NCI-H128 (cell line): ENCODE measurements around the gene ARNT2.
A peak's percentile ranks its signal among the peaks of the same experiment; 100 is the strongest.

Experiments used
- DNase-seq: peaks from one replicate; lab custom pipeline; 2025; ENCODE audit not compliant: unreplicated experiment; lab: John Stamatoyannopoulos, UW

Gene ARNT2

DNA sequence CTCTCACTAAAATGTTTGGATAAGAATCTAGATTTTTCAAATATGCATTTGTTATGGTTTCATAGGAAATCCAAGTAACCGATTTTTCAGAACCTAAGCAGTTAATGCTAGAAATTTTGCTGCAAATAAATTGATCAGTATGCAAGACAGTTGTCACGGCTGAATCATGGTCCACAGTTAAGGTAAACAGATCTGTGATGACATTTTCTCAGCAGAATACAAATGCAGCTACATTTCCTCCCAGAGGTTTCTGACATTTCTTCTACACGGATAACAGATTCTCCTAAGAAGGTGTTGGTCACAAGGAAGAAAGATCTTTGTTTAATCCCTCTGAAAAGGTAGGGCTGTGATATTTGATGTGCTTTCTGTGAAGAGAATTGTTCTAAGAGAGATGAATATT lies 36.9 kb downstream of the ARNT2 start:
- DNase-seq, result no peak

DNA sequence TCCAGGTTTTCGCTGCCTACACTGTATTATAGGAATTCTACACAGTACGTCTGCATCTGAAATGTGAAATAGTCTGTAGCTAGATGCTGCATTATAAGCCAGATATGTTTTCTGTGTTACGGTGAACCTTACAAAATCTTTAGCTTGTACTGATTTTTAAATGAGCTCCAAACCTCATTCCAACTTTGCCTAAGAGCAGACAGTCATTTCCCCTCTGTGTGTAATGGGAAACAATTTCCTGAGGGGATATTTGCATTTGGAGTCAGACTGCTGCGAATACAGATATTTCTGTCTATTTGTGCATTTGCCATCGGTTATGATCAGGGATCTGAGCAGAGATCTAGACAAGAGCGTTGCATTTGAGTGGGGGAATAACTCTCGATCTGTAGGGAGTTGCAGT lies 37.5 kb downstream of the ARNT2 start:
- no peak for DNase-seq

DNA sequence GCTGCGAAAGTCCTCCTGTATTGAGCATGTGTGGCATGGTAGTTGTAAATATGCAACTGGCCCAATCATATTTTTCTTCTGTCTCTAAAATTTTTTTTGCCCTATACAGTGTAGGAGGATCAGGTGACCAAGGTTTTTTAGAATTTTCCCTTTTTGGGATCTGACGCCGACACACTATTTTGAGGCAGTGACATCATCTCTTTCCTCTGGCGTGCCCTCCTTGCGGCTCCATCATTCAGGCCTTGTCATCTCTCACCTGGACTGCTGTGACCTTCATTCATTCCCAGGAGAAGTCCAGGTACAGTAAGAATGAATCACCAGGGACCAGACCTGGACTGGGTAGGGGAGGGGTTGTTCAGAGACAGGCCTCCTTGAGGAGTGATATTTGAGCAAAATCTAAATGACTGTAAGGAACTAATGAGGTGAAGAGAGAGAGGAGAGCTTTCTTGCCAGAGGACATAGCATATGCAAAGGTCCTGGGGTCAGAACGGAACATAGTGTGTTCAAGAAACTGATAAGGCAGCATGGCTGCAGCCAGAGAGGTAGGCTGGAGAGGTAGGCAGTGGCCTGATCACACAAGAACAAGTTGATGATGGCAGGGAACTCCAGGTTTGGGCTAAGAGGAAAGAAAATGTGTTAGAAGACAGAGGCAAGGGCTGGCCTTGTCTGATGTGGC lies 38.7 kb downstream of the ARNT2 start:
- DNase-seq, result no peak

DNA sequence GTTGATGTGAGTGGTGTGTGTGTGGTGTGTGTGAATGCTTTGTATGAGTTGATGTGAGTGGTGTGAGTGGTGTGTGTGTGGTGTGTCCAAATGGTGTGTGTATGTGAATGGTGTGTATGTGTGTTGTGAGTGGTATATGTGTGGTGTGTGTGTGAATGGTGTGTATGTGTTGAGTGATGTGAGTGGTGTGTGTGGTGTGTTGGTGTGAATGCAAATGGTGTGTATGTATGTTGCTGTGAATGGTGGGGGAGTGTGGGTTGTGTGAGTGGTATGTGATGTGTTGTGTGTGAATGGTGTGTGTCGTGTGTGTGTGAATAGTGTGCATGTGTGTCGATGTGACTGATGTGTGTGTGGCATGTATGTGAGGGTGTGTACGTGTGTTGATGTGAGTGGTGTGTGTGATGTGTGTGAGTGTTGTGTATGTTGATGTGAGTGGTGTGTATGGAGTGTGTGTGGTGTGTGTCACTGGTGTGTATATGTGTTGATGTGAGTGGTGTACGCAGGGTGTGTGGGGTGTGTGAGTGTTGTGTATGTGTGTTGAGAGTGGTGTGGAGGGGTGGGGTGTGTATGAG lies 40.6 kb downstream of the ARNT2 start:
- DNase-seq, result no peak

DNA sequence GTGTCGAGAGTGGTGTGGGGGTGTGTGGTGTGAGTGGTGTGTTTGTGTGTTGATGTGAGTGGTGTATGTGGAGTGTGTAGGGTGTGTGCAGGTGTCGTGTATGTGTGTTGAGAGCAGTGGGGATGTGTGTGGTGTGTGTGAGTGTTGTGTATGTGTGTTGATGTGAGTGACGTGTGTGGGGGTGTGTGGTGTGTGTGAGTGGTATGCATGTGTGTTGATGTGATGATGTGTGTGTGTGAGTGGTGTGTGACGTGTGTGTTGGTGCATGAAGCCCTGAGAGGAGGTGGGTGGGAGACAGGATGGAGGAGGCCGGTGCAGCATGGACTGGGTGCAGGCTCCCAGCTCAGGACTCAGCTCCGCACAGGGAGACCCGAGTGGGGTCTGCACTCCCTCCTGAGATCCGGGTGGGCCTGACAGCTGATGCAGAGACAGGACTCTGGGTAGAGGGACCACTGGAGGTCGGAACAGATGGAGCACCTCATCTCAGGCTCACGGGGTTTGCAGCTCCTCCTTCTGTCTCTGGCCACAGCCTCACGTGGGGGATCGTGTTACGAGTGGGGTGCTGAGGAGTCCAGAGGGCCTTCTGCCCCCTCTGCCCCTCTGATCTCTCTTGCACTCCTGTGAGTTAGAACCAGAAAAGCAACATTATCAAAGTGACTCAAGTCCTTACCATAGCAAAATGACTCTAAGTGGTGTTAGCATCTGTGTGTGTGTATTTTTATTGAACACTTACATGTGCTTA lies 41.3 kb downstream of the ARNT2 start:
- no peak for DNase-seq

DNA sequence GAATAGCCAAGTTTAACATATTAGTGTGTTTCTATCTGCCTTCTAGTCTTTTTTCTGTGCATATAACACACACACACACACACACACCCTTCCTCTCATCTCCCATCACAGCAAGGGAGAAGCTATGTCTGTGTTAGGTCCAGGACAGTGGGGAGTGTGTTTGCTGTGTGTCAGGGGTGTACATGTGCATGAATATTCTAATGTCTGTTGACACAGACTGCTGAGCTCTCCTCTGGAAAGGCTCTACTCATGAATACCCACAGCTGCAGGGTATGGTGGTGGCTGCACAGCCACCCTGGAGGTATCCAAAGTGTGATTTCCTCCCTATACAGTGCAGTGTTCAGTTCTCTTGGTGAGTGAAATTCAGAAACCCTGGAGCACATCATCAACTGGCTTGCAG lies 42.9 kb downstream of the ARNT2 start:
- no peak for DNase-seq

DNA sequence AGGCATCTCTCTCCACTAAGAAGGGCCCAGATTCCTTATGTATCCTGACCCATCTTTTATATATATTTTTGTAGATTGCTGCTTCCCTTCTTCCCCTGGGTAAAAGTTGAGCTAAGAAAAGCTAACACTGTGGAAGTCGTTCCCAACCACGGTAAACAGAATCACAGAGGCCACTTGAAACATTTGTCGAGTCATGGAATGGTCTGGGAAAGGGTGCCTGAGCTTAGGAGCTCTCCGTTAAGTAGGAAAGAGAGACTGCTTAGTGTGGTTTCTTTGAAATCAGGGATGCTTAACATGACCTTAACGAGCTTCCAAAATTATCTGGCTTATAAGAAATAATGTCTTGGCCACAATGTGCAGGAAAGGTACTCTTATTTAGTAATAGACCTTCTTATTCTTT lies 45.6 kb downstream of the ARNT2 start:
- DNase-seq, result no peak

DNA sequence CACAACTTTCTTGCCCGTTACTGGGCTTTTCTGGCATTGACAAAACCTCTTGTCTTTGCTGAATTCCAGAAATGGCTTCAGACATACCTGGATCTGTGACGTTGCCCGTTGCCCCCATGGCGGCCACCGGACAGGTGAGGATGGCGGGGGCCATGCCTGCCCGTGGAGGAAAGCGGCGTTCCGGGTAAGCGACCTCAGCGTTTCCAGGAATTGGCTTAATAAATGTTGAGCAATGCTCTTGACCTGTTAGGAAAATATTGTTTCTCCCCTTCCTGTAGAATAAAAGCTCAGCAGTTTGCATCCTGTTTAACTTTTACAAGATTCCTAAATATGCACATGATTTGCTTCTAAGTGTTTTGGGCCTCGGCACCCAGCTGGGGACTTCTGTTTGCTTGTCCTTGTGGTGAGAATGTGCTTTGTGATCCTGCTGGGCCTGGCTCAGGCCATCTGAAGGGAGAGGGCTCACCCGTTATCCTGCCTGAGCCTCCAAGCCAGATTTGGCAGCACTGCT lies 46.7 kb downstream of the ARNT2 start:
- DNase-seq, result no peak

DNA sequence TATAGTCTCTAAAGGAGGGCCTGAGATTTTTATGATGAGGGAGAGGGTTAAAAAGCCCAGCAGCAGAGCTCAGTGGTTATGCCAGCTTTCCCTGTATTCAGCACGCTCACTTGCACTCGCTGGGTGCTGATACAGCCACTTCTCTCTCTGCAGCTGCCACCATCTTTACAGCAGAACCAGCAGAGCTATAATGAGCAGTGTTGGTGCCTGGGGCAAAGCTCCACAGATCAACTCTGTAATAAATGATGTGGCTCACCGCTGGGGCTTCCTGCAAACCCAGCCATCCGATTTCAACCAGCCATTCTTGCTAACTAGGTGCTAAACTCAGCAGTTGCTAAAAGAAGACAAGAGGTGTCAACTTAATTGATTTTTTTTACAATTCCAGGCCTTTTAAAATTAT lies 48.0 kb downstream of the ARNT2 start:
- no peak for DNase-seq

DNA sequence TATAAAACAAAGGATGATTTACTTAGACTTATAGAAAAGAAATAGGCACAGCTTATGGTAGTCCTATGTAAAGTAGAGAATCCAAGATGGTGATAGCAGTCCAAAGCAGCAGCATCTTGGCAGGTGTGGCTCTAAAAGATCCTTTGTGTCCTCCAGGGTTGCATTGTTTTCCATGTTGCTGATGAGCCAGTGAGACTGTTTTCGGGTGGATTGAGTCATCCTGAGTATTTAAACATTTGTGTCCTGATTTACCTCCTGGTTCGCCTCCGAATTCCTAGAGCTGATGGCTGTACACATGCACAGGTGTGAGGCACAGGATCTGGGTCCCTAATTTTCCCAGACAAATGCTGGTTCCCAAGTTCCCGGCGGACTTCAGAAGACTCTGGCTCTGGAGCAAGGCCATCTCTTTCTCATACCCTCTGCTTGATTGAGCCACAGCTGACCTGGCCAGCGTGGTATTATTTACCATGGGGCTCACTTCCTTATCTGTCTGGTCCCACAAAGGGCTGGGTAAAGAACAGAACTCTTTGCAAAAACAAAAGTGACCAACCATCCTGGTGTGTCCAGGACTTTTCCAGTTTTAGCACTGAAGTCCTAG lies 51.0 kb downstream of the ARNT2 start:
- DNase-seq, result no peak

DNA sequence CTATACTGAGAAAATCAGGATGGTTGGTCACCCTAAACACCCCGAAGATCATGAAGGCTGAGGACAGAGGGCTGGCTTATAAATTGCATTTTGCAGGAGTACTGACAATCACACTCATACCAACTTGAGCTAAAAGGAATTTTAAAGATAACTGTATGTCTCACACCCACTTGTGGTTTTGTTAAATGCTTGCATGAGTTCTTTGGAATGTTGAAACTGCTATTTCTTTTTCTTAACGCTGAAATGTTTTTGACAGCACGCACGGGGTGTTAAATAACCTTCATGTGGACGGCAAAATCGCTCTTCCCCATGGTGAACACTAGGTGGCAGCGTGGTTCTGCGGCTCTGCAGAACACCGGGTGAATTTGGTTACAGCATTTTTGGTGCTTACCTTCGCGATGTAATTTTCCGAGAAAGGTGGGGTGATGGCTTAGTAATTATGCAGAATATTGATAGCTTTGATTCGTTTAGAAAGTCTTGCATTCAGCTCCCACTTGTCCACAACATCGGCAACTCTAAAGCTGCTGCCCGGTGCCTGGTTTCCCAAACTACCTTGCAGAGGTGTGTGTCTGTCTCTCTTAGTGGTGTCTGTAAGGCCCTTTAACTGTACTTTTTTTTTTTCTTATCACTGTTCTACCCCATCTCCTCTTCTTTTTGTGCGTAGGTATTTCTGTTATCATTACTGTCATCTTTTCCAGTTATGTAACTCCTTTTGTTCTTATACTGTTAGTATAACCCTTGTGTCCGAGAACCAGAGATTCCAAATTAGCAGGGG lies 51.7 kb downstream of the ARNT2 start:
- DNase-seq, result peak; percentile 3

DNA sequence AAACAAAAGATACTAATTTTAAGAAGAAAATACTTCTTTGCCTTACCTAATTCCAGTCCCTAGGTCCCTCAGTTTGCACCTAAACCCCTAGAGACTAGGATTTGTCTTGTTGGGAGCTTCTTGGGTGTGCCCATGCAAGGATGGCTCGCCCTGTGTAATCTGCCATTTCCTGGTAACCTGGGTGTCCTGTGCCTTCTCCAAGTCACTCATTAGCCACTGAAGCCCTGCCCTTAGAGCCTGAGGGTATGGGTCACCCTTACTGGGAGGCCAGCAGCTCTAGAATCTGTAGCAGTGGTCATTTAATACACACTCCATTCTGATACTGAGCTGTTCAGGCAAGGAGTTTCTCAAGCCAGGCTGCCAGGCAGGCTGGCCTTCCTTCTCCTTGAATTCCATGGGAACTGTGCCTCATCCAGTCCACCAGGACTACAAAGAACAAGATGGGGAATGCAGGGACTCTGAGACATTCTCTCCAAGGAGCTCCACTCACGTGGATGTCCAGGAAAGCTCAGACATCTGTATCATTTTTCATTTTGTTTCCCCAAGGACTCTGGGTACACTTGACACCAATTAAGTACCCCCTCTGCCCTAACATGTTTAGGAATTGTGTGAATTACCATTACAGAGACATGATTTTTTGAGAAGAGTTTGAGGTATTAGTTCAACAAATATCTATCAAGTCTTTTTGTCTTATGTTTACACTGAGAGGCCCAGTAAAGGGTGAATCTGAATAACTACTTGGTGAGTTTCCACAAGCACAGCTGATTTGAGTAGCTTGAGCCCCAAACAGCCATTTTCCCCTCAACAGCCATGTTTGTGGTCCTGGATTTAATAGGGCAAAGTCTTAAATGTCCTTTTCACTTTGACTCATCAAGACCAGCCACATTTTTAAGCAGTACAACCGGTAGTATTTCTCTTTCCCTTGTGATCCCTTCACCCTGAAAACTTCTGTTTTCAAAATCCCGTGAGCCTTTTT lies 52.6 kb downstream of the ARNT2 start:
- DNase-seq, result no peak

DNA sequence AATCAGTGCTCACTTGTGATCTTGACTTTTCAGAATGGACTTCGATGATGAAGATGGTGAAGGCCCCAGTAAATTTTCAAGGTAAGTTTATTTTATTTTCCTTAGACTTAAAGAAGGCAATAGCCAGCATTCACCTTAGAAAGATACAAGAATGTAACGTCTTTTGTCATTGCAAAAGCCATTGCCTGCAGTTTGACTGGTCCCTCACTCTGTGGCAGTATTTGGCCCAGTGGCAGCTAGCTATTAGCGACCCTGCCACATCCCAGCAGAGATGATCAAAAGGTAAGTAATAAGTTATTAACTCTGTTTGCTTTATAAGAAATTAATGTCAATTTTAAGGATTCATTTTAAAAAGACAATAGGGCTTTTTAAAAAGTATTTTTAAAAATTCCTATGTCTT lies 53.7 kb downstream of the ARNT2 start:
- no peak for DNase-seq

DNA sequence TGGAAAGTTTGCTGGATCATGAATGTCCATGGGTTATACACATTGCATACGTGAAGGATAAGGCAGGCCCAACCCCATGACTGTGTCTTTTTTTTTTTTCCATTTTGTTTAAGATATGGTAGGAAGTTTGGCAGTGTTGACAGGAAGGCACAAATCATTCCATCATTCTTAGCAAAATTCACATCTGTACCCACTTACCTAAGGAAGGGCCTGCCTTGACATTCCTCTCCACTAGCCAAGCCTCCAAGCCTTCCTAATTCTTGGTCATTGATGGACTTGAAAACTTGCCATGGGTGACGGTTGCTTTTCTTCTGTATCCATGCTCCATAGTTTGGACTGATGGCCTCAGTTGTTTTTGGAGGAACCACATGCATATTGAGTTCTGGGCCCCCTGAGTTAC lies 54.4 kb downstream of the ARNT2 start:
- no peak for DNase-seq

DNA sequence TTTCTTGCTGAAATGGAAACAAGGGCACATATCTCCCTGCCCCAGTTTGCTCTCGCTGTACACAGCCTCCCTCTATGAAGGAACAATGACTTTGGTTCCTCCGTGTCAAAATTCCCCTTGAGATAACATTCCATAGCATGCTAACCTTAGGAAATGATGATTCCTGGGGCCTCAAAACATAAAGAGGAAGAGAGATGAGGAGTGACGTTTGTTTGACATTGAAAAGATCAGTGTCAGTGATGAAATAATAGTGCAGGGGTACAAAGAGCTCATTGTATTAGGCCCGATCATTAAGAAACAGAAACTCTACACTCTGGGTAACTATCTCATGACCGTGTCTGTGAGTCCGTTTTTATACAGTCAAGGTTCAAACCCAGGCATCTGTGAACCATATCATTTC lies 55.2 kb downstream of the ARNT2 start:
- DNase-seq, result no peak

DNA sequence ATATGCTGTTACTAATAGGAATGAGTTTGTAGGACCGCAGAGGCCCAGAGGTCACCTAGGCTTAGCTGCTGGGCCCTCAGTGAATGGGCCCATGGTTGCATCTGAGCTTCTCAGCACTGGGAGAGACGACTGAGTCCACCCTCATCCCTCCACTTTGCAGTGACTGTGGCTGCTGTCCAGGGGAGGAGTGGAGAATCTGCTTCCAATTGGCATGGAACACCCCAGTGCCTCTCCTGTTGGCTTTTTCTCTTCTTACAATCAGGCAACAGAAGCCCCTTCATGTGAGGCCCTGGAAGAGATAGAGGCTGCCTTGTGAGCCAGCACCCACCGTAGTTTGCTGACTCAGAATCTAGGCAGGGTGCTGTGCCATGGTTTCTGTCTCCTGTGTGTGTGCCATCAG lies 55.6 kb downstream of the ARNT2 start:
- no peak for DNase-seq

DNA sequence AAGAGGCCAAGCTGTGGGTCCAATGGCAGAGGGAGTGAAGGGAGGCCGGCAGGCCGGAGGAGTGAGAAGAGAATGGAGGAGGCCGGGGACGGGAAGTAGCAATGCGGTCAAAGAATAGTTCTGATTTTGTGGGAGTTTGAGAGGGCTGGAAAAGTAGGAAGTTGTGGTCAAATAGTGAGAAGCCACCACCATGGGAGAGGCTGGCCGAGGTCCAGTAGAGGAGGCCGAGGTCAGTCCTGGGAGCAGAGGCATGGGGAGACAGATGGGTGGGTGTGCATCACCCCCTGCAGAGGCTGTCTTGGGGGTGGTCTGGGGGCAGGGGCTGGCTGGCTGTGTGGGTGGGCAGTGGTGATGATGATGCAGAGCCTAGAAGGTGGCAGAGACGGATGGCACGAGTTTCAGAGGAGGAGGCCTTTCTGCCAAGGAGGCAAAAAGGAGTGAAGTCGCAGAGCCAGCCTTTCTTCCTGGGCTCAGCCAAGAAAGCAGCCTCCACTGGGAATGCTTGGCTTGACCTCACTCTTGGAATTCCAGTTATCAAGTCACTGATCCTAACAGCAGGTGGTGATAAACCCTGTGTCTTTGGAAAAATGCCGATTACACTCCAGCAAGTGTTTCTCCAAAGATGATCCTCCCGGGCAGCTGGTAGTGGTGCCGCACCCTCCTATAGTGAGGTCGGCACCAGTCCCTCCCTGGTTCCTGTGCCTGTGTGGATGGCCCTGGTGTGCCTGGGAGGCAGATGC lies 57.3 kb downstream of the ARNT2 start:
- no peak for DNase-seq

DNA sequence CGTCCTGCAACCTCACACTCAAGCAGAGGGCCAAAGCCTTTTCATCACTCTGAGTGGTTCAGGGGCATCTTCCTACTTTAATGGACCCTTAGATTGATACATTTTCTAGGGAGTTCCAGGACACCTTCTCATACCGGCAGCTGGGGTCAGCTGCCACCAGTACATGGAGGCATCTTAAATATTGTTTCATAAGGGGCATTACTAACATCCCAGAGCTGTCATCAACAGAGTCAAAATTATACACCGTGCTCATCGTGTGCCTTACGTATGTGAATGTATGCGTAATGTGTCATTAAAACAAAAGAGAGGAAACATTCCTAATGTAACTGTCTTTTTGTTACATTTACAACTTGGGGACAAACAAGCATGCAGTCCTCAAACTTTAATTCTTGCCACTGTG lies 57.9 kb downstream of the ARNT2 start:
- no peak for DNase-seq

DNA sequence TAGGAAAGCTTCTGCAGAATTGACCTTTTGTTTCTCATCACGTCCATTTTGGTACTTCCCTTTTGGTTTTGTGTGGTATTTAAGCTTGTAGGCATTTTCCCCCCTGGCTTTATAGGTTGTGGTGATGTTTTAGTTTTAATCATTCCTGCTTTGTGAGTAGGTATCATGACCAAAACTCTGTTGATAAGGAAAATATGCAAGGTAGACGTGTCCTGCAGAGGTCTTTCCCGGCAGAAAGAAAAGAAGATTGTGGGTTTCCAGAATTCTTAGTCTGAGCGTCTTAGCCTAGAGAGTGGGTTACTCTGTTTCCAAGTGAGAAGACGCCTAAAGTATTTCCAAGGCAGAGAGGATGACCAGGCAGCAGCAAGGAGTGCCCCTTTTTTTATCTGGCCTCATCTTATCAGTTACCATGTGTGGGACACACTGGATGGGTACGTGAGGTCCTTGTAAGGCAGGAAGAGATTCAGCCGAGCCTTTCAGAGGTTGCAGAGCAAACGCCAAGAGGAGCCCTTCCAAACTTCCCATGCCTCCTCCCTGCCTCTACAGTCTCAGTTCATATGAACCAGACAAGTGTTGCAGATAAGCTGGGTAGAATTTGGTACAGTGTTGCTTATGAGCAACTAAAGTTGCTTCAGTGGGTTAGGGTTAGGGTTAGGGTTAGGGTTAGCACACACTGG lies 58.8 kb downstream of the ARNT2 start:
- DNase-seq, result no peak
